ENCODE measurements around the gene RIF1.

The RIF1 gene

GRCh38 chr2:151482171-151482725 lies 72.5 kb downstream of the RIF1 start:
- TF ChIP-seq EZH2phosphoT487 (IDR thresholded peaks at IDR 0.05; ENCODE audit: borderline replicate concordance) (no peak), CTCF (conservative IDR thresholded peaks at IDR 0.05; ENCODE audit: low read length) (no peak)

GRCh38 chr2:151483546-151483945 lies 73.8 kb downstream of the RIF1 start:
- H2AFZ ChIP-seq (ENCODE audit: low read length) = no peak overlapping the region
- H3K36me3 ChIP-seq (ENCODE audit: insufficient read depth, low read length) = peaks cover 19% of the 10 kb centered on the region; the same call in 1 of the 2 replicates
- no peaks in the 10 kb centered on the region for H3F3A ChIP-seq (ENCODE audit: low read depth)
- H3K4me2 ChIP-seq (ENCODE audit: low read depth, low read length, poor library complexity, severe bottlenecking) = no peak overlapping the region
- no peaks in the 10 kb centered on the region for H3K9me3 ChIP-seq (ENCODE audit: insufficient read depth, low read depth, low read length)
- no peaks in the 10 kb centered on the region for H3K27me3 ChIP-seq (ENCODE audit: insufficient read depth, low read length, poor library complexity, severe bottlenecking)
- H4K20me1 ChIP-seq (ENCODE audit: insufficient read depth, low read length, poor library complexity, severe bottlenecking) = no peaks in the 10 kb centered on the region
- no peak overlapping the region for H3K9ac ChIP-seq (ENCODE audit: low read depth, low read length, poor library complexity, severe bottlenecking)
- H3K79me2 ChIP-seq (ENCODE audit: insufficient read depth, low read length) = no peaks in the 10 kb centered on the region; the same call in 1 of the 2 replicates
- no peak for TF ChIP-seq EZH2phosphoT487 (IDR thresholded peaks at IDR 0.05; ENCODE audit: borderline replicate concordance)
- TF ChIP-seq CTCF (conservative IDR thresholded peaks at IDR 0.05; ENCODE audit: low read length) = no peak
- no peak overlapping the region for H3K4me3 ChIP-seq (ENCODE audit: low read length, poor library complexity, severe bottlenecking)
- H3K9me2 ChIP-seq (replicated peaks; ENCODE audit: low read depth, low read length) = no peaks in the 10 kb centered on the region
- no peaks in the 10 kb centered on the region for H3K4me1 ChIP-seq (ENCODE audit: insufficient read depth, low read length, poor library complexity, severe bottlenecking)

More at GRCh38 chr2:151482171-151482725, 72.5 kb downstream of the RIF1 start:
- Histone ChIP-seq H4K20me1 (ENCODE audit: insufficient read depth, low read length, poor library complexity, severe bottlenecking) (no peaks in the 10 kb centered on the region), H3K79me2 (ENCODE audit: insufficient read depth, low read length) (no peaks in the 10 kb centered on the region; the same call in 1 of the 2 replicates), H3K4me3 (ENCODE audit: low read length, poor library complexity, severe bottlenecking) (no peak overlapping the region), H3F3A (ENCODE audit: low read depth) (no peaks in the 10 kb centered on the region), H3K9me2 (replicated peaks; ENCODE audit: low read depth, low read length) (no peaks in the 10 kb centered on the region), H3K27me3 (ENCODE audit: insufficient read depth, low read length, poor library complexity, severe bottlenecking) (no peaks in the 10 kb centered on the region), H3K4me2 (ENCODE audit: low read depth, low read length, poor library complexity, severe bottlenecking) (no peak overlapping the region), H3K4me1 (ENCODE audit: insufficient read depth, low read length, poor library complexity, severe bottlenecking) (no peaks in the 10 kb centered on the region), H3K36me3 (ENCODE audit: insufficient read depth, low read length) (peaks cover 26% of the 10 kb centered on the region), H3K9ac (ENCODE audit: low read depth, low read length, poor library complexity, severe bottlenecking) (no peak overlapping the region), H2AFZ (ENCODE audit: low read length) (no peak overlapping the region), H3K9me3 (ENCODE audit: insufficient read depth, low read depth, low read length) (no peaks in the 10 kb centered on the region)

GRCh38 chr2:151484100-151484499 lies 74.4 kb downstream of the RIF1 start:
- no peak overlapping the region for H3K4me3 ChIP-seq (ENCODE audit: low read length, poor library complexity, severe bottlenecking)
- no peak for TF ChIP-seq EZH2phosphoT487 (IDR thresholded peaks at IDR 0.05; ENCODE audit: borderline replicate concordance)
- TF ChIP-seq CTCF (conservative IDR thresholded peaks at IDR 0.05; ENCODE audit: low read length) = no peak
- peaks cover 19% of the 10 kb centered on the region; the same call in 1 of the 2 replicates for H3K36me3 ChIP-seq (ENCODE audit: insufficient read depth, low read length)
- H3F3A ChIP-seq (ENCODE audit: low read depth) = no peaks in the 10 kb centered on the region
- H3K4me1 ChIP-seq (ENCODE audit: insufficient read depth, low read length, poor library complexity, severe bottlenecking) = no peaks in the 10 kb centered on the region
- H3K27me3 ChIP-seq (ENCODE audit: insufficient read depth, low read length, poor library complexity, severe bottlenecking) = no peaks in the 10 kb centered on the region
- H3K9me2 ChIP-seq (replicated peaks; ENCODE audit: low read depth, low read length) = no peaks in the 10 kb centered on the region
- H3K79me2 ChIP-seq (ENCODE audit: insufficient read depth, low read length) = no peaks in the 10 kb centered on the region
- no peak overlapping the region for H3K9ac ChIP-seq (ENCODE audit: low read depth, low read length, poor library complexity, severe bottlenecking)
- no peaks in the 10 kb centered on the region for H3K9me3 ChIP-seq (ENCODE audit: insufficient read depth, low read depth, low read length)
- H4K20me1 ChIP-seq (ENCODE audit: insufficient read depth, low read length, poor library complexity, severe bottlenecking) = no peaks in the 10 kb centered on the region
- no peak overlapping the region for H3K4me2 ChIP-seq (ENCODE audit: low read depth, low read length, poor library complexity, severe bottlenecking)
- H2AFZ ChIP-seq (ENCODE audit: low read length) = no peak overlapping the region
